GM18498 (cell line): ENCODE results near the gene HES4.

Source experiments
- ATAC-seq: cut with Tn5 transposase; IDR thresholded peaks from one replicate; pipeline ENCODE4 v1.9.1; 2021; ENCODE audit warnings: mild to moderate bottlenecking, moderate library complexity; ENCODE audit not compliant: unreplicated experiment

HES4 gene

DNA sequence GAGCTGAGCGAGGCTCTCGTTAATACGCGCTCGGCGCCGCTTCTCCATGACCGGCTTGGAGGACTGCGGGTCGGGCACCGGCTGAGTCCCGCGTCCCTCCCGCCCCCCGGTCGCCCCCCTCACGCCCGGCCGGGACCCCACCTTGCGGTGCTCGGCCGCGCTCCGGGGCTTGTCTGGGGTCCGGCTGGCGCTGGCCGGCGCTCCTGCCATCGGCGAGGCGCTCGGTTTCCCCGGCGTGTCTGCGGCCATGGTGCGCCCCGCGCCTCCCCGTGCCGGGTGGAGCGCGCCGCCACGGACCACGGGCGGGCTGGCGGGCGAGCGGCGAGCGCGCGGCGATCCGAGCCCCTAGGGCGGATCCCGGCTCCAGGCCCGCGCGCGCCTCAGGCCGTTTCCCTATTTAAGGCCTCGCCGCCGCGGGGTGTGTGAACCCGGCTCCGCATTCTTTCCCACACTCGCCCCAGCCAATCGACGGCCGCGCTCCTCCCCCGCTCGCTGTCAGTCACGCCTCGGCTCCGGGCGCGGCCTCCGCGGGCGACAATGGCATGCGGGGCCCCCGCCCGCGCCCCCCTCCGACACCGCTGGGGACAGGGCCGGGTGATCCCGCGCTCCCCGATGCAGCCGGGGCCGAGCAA is at the start of gene HES4:
Gene HES4 (minus strand): TSS at position 373 of the 632 bp plus-strand sequence. CDS start 124 bp downstream, at position 249.
- ATAC-seq: no peak

DNA sequence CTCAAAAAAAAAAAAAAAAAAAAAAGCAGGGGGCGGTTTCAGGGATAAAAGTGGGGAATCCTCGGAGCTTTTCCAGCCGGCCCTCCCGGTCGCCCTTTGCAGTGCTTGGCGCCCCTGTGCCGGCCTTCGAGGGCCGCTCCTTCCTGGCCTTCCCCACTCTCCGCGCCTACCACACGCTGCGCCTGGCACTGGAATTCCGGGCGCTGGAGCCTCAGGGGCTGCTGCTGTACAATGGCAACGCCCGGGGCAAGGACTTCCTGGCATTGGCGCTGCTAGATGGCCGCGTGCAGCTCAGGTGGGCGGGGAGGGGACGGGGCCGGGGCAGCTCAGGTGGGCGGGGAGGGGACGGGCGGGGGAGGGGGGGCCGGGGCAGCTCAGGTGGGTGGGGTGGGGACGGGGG is 48.9 kb upstream of the HES4 start:
- no peak for ATAC-seq

DNA sequence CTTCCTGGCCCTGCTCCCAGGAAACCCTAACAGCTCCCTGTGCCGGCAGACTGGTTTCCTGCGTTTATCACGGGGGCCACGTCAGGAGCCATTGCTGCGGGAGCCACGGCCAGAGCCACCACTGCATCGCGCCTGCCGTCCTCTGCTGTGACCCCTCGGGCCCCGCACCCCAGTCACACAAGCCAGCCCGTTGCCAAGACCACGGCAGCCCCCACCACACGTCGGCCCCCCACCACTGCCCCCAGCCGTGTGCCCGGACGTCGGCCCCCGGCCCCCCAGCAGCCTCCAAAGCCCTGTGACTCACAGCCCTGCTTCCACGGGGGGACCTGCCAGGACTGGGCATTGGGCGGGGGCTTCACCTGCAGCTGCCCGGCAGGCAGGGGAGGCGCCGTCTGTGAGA is 48.1 kb upstream of the HES4 start:
- no peak for ATAC-seq

- no peak for ATAC-seq
Observed at GRCh38 chr1:1047407-1047806, 47.5 kb upstream of the HES4 start.

- no peak for ATAC-seq
Observed at GRCh38 chr1:1046767-1047166, 46.9 kb upstream of the HES4 start.

- ATAC-seq: no peak
Observed at GRCh38 chr1:1046243-1046642, 46.3 kb upstream of the HES4 start.

GRCh38 chr1:1045129-1045528 is 45.2 kb upstream of the HES4 start:
- no peak for ATAC-seq

- ATAC-seq: no peak
Observed at GRCh38 chr1:1044455-1045078, 44.7 kb upstream of the HES4 start.

GRCh38 chr1:1043921-1044320 is 44.0 kb upstream of the HES4 start:
- ATAC-seq: no peak

DNA sequence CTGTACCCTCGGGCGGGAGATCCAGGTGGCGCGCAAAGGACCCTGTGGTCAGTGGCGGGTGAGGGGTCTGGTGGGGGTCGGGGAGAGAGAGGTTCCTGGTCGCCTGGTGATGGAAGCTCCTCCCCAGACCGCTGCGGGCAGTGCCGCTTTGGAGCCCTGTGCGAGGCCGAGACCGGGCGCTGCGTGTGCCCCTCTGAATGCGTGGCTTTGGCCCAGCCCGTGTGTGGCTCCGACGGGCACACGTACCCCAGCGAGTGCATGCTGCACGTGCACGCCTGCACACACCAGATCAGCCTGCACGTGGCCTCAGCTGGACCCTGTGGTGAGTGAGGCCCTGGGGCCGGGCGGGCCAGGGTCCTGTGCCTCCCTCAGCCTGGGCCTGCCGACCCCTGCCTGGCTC is 43.5 kb upstream of the HES4 start:
- no peak for ATAC-seq

DNA sequence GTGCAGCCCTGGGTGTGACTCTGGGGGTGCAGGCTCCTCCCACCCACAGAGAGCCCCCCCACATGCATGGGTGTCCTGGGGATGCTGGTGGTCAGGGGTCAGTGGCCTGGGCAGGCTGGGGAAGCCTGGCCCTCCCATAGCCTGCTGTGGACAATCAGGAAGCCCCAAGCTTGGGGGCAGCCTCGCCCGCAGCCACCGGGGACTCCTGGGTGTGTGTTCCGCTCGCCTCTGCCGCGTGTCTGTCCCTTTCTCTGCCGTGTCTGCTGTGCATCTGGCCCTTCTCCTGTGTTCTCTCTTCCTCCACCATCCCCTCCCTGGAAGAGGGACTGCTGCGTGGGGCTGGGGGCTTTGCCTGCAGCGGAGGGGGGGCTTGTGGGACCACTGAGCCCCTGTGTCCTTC is 42.9 kb upstream of the HES4 start:
- ATAC-seq: no peak

DNA sequence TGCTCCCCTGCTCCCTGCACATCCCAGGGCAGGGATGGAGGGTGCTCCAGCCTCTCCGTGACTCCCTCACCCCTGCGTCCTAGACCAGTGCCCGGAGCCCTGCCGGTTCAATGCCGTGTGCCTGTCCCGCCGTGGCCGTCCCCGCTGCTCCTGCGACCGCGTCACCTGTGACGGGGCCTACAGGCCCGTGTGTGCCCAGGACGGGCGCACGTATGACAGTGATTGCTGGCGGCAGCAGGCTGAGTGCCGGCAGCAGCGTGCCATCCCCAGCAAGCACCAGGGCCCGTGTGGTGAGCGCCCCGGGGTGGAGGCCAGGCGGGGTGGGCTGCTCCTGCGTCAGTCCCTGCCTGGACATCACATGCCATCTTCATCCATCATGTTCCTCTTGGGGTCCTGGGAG is 42.0 kb upstream of the HES4 start:
- ATAC-seq: no peak

- no peak for ATAC-seq
Observed at GRCh38 chr1:1041092-1041523, 41.2 kb upstream of the HES4 start.

DNA sequence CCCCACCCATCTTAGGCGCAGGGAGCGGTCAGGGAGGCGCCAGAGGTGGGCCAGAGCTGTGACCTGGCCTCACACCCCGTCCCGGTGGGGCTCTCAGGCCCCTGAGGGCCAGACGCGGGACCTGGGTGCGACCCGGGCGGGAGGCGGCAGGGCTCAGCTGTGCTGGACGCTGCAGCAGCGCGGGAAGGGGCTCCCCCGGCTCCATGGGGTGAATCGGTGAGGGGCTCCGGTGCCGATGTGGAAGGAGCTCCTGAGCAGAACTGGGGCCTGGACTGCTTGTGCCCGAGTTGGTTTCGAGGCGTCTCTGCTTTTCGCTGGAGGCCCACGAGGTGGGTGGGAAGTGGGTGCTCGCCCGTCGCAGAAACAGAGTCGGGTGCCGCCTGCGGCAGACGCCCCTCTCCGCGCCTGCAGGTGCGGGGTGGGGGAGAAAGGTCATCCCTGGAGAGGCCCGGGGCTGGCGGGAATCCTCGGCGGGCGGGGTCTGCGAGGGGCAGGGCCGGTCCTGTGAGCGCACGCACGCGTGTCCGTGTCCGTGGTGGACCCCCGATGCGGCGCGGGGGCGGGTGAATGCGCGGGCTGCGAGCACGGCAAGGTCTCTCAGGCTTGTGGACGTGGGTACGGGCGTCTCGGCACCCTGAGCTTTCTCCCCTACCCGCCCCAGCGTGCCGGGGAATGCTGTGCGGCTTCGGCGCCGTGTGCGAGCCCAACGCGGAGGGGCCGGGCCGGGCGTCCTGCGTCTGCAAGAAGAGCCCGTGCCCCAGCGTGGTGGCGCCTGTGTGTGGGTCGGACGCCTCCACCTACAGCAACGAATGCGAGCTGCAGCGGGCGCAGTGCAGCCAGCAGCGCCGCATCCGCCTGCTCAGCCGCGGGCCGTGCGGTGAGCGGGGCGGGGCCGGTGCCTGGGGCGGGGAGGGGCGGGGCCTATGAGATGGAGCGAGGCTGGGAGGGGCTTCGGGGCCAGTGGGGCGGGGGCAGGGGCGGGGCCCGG is 40.4 kb upstream of the HES4 start:
- no peak for ATAC-seq

DNA sequence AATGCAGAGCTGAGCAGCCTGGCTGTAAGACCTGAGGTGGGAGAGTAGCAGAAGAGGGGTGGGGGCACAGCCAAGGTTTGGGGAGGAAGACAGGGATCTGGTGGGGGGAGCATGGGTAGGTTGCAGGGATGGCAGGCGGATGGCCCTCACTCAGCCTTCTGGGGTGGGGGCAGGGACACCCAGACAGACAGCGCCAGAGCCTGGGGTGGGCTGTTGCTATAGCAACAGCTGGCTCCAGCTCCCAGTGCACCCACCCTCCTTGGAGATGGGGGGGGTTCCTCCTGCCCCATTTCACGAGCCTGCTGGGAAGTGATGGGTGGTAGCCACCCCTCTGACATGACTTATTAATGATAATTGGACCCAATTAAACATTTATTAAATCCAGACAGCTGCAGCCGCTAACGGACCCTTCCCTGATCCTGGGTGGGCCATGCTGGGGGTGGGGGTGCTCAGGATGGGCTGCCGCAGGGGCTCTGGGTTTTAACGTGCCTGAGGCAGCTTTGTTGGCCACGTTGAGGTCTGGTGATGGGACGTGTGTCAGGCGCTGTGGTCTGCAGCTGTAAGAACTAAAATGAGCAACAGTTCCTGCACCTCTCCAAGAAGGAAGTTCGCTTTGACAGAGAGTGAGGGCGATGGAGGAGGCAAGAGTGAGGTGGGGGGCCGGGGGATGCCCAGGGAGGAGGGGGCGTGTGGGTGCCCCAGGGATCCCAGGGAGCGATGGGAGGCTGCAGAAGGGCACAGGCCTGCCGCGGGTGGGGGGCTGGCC is 39.4 kb upstream of the HES4 start:
- ATAC-seq: no peak

- peak; percentile 34 for ATAC-seq
Observed at GRCh38 chr1:1038694-1039093, 38.8 kb upstream of the HES4 start.

DNA sequence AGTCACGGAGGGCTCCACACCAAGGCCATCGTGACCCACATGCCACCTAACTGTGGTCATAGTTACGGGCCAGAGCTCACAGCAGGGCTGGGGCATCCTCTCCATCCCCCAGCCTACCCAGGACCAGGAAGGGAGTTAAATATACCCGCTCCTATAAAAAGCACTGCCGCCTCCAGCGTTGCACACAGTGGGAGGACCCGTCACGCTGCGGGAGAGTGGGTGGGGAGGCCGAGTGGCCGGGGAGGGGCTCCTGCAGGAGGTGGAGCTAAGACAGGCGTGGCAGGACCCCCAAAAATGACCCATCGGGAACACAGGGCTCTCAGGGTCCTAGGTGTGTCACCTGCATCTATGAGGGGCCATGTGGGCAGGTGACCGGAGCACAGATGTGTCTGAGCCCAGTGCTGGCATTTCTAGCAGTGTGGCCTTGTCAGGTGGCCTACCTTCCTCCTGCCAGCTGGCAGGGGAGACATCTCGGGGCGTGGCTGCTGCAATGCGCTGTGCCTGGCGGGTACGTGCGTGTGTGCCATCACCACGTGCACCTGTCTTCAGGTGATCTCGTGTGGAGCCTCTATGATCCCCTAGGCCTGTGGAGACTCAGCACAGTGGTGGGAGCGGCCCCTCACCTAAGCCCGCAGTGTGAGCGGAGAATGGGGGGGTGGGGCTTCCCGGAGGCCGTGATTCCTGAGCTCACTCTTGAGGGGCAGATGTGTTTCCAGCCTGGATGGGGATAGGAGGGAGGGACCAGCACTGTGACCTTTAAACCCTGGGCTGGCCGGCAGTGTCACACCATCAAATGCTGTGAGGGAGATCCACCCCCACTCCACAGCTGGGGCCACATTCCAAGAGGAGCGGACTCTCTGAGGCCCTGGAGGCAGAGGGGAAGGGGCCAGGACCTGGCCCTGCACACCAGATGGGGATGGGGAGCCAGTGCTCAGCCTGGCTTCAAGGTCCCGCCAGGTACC is 37.8 kb upstream of the HES4 start:
- no peak for ATAC-seq

DNA sequence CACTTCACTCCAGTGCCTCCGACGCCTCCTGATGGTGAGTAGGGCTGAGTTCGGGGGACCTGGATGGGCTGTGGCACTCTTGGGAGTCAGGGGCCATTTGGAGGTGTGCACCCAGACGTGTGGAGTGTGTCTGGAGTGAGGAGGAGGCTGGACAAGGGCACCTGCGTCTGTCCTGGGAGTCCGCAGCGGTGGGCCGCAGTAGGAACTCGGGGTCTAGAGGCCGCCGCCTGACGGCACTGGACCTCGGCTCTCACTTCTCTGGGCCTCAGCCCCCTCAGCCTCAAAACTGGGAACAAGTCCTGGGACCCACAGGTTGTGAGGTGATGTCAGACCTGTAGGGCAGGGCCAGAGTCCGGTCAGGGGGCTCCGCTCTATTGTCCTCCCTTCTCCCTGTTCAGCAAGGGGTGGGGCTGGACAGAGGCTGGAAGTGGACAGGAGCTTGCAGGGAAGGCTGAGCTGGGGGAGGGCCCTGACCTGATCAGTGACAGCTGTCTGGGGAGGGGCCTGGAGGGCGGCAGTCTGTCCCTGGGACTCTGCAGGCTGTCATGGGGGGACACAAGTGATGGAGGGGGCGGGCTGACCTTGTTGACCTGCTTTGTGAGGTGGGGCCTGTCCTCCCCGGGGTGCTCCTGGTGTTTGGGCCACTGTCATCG is 35.5 kb upstream of the HES4 start:
- no peak for ATAC-seq

- no peak for ATAC-seq
Observed at GRCh38 chr1:1034439-1034781, 34.5 kb upstream of the HES4 start.
